Mesothelial cell of epicardium (in vitro differentiated cells): Measurements from ENCODE around the gene UTP14C. TPM values are rescaled to one million over a fixed set of nuclear protein-coding genes. Genes with fewer than 3 reads are reported as not detected.
"Not testable (repeated sequence)": the region's sequence is repeated elsewhere in the genome, so short reads cannot be mapped to it uniquely, and the experiment has no call there.

Experiments used
- DNase-seq, 2 experiments: peaks; one replicate each; pipeline ENCODE4 v3.0.0; 2021; ENCODE audit warnings: low spot score in 2 of 2; ENCODE audit not compliant: unreplicated experiment in 2 of 2
- H3K27ac Mint-ChIP-seq: 2 replicates; pipeline ENCODE4 v1.8.0; 2021; ENCODE audit warnings: mixed read lengths
- H3K27me3 Mint-ChIP-seq: 2 replicates; pipeline ENCODE4 v1.8.0; 2021; ENCODE audit warnings: low read depth, mixed read lengths
- H3K36me3 Mint-ChIP-seq: 2 replicates; pipeline ENCODE4 v1.8.0; 2021; ENCODE audit warnings: mixed read lengths
- H3K4me1 Mint-ChIP-seq: 2 replicates; pipeline ENCODE4 v1.8.0; 2021; ENCODE audit warnings: mixed read lengths
- H3K4me3 Mint-ChIP-seq: 2 replicates; pipeline ENCODE4 v1.8.0; 2021; ENCODE audit warnings: mild to moderate bottlenecking, moderate library complexity, mixed read lengths
- H3K9me3 Mint-ChIP-seq: 2 replicates; pipeline ENCODE4 v1.8.0; 2021; ENCODE audit warnings: mixed read lengths
- total RNA-seq: library from RNA; stranded (reverse); gene quantifications from 3 replicates; pipeline ENCODE4 v1.2.1, GENCODE V29; 2021
- TF ChIP-seq, protein P1 (sequence below): fragments of 200-600 bp; sonication (generic); IDR thresholded peaks from one replicate; pipeline ENCODE4 v1.5.0; 2021; ENCODE audit warnings: antibody characterized with exemption; ENCODE audit not compliant: unreplicated experiment

Gene UTP14C
- total RNA-seq, 1 donor from 2014 or later: 27.1 TPM

DNA sequence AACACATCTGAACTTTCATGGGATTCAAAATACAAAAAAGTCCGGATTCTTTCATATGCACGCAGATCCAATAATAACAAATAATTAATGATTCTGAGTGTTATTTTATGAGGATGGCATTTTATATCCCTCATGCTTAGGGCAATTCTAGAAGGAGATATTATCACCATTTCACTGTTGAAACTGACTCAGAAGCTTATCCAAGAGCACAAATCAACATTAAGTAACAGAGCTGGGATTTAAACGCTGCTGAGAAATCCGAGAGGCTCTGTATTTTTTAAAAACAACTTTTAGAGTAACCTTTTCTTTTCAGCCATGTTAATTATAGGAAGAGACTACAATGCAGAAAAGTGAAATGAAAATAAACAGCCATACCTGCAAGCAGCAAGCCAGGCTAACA, 43.6 kb upstream of the UTP14C start:
- DNase-seq: no peak
- H3K4me1 Mint-ChIP-seq: peaks cover 34% of the 10 kb centered on the region
- TF ChIP-seq, protein P1, sequence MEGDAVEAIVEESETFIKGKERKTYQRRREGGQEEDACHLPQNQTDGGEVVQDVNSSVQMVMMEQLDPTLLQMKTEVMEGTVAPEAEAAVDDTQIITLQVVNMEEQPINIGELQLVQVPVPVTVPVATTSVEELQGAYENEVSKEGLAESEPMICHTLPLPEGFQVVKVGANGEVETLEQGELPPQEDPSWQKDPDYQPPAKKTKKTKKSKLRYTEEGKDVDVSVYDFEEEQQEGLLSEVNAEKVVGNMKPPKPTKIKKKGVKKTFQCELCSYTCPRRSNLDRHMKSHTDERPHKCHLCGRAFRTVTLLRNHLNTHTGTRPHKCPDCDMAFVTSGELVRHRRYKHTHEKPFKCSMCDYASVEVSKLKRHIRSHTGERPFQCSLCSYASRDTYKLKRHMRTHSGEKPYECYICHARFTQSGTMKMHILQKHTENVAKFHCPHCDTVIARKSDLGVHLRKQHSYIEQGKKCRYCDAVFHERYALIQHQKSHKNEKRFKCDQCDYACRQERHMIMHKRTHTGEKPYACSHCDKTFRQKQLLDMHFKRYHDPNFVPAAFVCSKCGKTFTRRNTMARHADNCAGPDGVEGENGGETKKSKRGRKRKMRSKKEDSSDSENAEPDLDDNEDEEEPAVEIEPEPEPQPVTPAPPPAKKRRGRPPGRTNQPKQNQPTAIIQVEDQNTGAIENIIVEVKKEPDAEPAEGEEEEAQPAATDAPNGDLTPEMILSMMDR: no peak
- peak overlapping the region; percentile 95 for H3K27ac Mint-ChIP-seq
- H3K4me3 Mint-ChIP-seq: peak overlapping the region; percentile 33
- H3K36me3 Mint-ChIP-seq: peaks cover 25% of the 10 kb centered on the region
- no peaks in the 10 kb centered on the region for H3K27me3 Mint-ChIP-seq
- H3K9me3 Mint-ChIP-seq: peaks cover 26% of the 10 kb centered on the region

DNA sequence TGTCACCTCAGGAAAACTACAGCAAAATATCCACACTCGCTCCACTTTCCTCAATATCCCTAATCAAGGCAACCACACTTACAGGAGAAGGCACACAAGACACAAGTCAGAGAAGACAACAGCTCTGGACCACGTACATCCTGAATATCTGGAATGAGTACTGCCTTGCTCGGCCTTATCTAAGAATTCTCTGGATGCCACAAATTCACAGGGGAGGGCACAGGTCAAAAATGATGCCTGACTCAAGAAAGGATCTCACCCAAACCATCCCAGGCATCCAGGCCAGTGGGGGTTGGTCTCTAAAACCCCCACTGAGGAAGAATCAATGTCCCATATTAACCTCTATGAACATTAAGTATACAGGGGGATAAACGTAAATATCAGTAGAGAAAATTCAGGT, 43.1 kb upstream of the UTP14C start:
- no peak for DNase-seq
- H3K36me3 Mint-ChIP-seq: peaks cover 28% of the 10 kb centered on the region
- TF ChIP-seq, protein P1: no peak
- peaks cover 29% of the 10 kb centered on the region for H3K9me3 Mint-ChIP-seq
- peaks cover 34% of the 10 kb centered on the region for H3K4me1 Mint-ChIP-seq
- H3K4me3 Mint-ChIP-seq: peak overlapping the region; percentile 33
- peak overlapping the region; percentile 95 for H3K27ac Mint-ChIP-seq
- H3K27me3 Mint-ChIP-seq: no peaks in the 10 kb centered on the region

DNA sequence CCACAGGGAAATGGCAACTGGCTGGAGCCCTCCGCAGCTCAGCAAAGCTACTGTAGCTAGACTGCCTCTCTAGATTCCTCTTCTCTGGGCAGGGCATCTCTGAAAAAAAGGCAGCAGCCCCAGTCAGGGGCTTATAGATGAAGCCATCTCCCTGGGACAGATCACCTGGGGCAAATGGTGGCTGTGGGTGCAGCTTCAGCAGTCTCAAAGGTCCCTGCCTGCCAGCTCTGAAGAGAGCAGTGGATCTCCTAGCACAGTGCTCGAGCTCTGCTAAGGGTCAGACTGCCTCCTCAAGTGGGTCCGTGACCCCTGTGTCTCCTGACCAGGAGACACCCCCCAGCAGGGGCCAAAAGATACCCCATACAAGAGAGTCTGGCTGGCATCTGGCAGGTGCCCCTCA, 41.2 kb upstream of the UTP14C start:
- Mint-ChIP-seq H3K36me3 (peaks cover 42% of the 10 kb centered on the region), H3K27ac (peak overlapping the region; percentile 17), H3K9me3 (peaks cover 43% of the 10 kb centered on the region), H3K4me1 (peaks cover 34% of the 10 kb centered on the region)
- H3K4me3 Mint-ChIP-seq, DNase-seq, H3K27me3 Mint-ChIP-seq: not testable (repeated sequence)

DNA sequence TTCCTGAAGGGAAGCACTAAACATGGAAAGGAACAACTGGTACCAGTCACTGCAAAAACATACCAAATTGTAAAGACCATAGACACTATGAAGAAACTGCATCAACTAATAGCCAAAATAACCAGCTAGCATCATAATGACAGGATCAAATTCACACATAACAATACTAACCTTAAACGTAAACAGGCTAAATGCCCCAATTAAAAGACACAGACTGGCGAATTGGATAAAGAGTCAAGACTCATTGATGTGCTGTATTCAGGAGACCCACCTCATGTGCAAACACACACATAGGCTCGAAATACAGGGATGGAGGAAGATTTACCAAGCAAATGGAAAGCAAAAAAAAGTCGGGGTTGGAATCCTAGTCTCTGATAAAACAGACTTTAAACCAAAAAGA, 39.6 kb upstream of the UTP14C start:
- H3K27me3 Mint-ChIP-seq, H3K27ac Mint-ChIP-seq, DNase-seq, H3K4me3 Mint-ChIP-seq: not testable (repeated sequence)
- peaks cover 44% of the 10 kb centered on the region for H3K36me3 Mint-ChIP-seq
- peaks cover 43% of the 10 kb centered on the region for H3K9me3 Mint-ChIP-seq
- H3K4me1 Mint-ChIP-seq: peaks cover 26% of the 10 kb centered on the region

DNA sequence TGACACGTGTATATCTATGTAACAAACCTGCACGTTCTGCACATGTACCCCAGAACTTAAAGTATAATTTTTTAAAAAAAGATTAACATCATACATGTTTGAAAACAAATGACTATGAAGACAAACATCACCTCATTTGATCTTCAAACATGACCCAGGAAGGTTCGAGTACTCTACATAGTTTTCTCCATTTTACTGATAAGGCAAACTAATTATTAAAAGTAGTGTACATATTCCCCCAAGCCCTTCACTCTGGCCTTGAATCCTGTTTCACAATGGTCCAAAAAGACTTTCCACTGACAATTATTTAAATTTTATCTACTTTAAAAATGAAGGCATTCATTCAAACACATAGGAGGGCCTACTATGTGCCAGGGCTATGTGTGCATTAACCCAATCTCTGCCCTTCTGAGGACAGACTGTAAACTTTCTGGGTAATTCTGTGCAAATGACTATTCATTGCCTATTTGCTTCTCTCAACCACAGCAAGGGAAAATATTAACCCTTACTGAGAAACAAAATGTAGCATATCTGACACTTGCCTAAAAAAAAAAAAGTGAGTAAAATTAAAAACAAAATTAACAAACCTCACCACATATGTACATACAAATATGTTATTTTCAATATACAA, 35.4 kb upstream of the UTP14C start:
- Mint-ChIP-seq H3K27me3 (no peaks in the 10 kb centered on the region), H3K9me3 (peaks cover 37% of the 10 kb centered on the region), H3K36me3 (peaks cover 41% of the 10 kb centered on the region), H3K4me1 (peaks cover 9% of the 10 kb centered on the region), H3K27ac (no peak overlapping the region), H3K4me3 (no peak overlapping the region)
- DNase-seq: no peak
- TF ChIP-seq, protein P1: no peak

DNA sequence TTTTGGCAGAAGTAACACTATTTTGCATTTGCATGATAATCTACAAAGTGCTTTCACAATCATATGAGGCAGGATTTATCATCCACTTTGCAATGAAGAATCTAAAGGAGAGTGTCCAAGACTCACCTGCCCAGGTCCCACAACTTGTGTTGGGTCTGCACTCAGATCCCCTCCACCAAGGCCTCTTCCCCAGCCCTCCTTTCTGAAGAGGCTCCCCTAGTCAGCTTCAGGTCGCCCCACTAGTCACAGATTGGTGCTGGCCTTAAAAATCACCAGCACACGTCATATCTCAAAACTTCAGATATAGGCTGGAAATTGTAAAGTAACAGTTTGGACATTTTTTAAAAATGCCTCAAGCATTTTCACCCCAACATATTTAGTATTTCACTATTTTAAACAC, 30.8 kb upstream of the UTP14C start:
- H3K27ac Mint-ChIP-seq: peak overlapping the region; percentile 26
- H3K9me3 Mint-ChIP-seq: no peaks in the 10 kb centered on the region
- H3K4me3 Mint-ChIP-seq: no peak overlapping the region

More for the DNA sequence above, 30.8 kb upstream of the UTP14C start:
- Mint-ChIP-seq H3K4me1 (peaks cover 49% of the 10 kb centered on the region), H3K36me3 (peaks cover 4% of the 10 kb centered on the region), H3K27me3 (no peaks in the 10 kb centered on the region)
- no peak for DNase-seq
- TF ChIP-seq, protein P1: no peak
